A673 (cell line): ENCODE results near the gene SIDT1.

Source experiments
- EZH2 ChIP-seq: fragments of 200-600 bp; sonication (generic); IDR thresholded peaks from 2 replicates; pipeline ENCODE4 v1.6.1; 2017; ENCODE audit warnings: borderline replicate concordance, low read depth, mild to moderate bottlenecking, mixed read lengths, antibody characterized with exemption, low read length; ENCODE audit not compliant: poor library complexity, severe bottlenecking
- TF ChIP-seq, protein P1 (sequence below): fragments of 300-800, 200-600 bp; sonication (generic); conservative IDR thresholded peaks from 2 replicates; pipeline ENCODE4 v1.5.1; 2017; ENCODE audit warnings: low read depth, mild to moderate bottlenecking, antibody characterized with exemption, low read length, moderate library complexity, mixed read lengths

DNA sequence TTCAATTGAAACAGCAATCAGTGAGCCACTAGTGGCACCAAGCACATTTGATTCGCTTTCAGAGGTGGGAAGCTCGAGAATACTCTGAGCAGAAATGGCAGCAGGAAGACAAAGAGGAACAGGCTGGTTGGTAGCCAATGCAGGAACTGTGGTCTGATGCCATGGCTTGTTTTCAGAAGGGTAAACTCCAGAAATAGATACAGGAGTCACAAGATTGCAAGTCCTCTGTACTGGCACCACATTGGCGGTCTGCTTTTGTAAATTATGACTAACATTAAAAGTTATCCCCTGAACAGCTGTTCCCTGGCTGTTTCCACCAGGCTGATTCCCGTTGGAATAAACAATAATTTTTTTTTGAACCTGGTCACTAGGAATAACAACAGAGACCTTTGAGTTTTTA lies 128.5 kb downstream of the SIDT1 start:
- TF ChIP-seq, protein P1, sequence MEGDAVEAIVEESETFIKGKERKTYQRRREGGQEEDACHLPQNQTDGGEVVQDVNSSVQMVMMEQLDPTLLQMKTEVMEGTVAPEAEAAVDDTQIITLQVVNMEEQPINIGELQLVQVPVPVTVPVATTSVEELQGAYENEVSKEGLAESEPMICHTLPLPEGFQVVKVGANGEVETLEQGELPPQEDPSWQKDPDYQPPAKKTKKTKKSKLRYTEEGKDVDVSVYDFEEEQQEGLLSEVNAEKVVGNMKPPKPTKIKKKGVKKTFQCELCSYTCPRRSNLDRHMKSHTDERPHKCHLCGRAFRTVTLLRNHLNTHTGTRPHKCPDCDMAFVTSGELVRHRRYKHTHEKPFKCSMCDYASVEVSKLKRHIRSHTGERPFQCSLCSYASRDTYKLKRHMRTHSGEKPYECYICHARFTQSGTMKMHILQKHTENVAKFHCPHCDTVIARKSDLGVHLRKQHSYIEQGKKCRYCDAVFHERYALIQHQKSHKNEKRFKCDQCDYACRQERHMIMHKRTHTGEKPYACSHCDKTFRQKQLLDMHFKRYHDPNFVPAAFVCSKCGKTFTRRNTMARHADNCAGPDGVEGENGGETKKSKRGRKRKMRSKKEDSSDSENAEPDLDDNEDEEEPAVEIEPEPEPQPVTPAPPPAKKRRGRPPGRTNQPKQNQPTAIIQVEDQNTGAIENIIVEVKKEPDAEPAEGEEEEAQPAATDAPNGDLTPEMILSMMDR = no peak
- no peak for TF ChIP-seq EZH2
